SK-N-MC (cell line): ENCODE data around the gene R3HDML.

Experiments used
- EZH2 ChIP-seq: fragments of 200-600 bp; sonication (generic); IDR thresholded peaks from one replicate; pipeline ENCODE4 v1.6.1; 2017; ENCODE audit warnings: antibody characterized with exemption
- FOXP2 ChIP-seq: optimal IDR thresholded peaks from 2 replicates; pipeline ENCODE3; 2011; ENCODE audit warnings: mild to moderate bottlenecking, moderate library complexity; ENCODE audit not compliant: insufficient read depth; ENCODE audit errors: extremely low read length, control extremely low read depth
- POLR2AphosphoS5 ChIP-seq: IDR thresholded peaks from 2 replicates; pipeline ENCODE4 v1.6.1; 2012; ENCODE audit warnings: mild to moderate bottlenecking, low read depth, low read length, borderline replicate concordance

- TF ChIP-seq POLR2AphosphoS5: no peak
- no peak for TF ChIP-seq EZH2
- no peak for TF ChIP-seq FOXP2
These were observed 59.7 kb downstream of the R3HDML start for GRCh38 chr20:44396369-44397130.
